Prostate gland (tissue), 2 donors: Measurements from ENCODE around the gene ERICH6.

Experiments
- CTCF ChIP-seq, 4 experiments: fragments of 200-600 bp in 2 of 4; fragments of 450-650 bp in 2 of 4; sonication (generic) in 2 of 4; IDR thresholded peaks; 1 replicate in 3 of 4; 2 replicates in 1 of 4; pipeline ENCODE4 v1.5.1; 2016 to 2019; ENCODE audit warnings: antibody characterized with exemption in 4 of 4, mild to moderate bottlenecking in 2 of 4, moderate library complexity in 2 of 4
- POLR2A ChIP-seq: fragments of 450-650 bp; IDR thresholded peaks from one replicate; pipeline ENCODE4 v1.6.1; 2016; ENCODE audit warnings: antibody characterized with exemption, mild to moderate bottlenecking

GRCh38 chr3:150725548-150725947 lies 21.8 kb upstream of the ERICH6 start:
- TF ChIP-seq CTCF (IDR thresholded peaks at IDR 0.05) (no peak), POLR2A (no peak)
